Thyroid gland (tissue), 4 donors: ENCODE results near the gene C1orf35.

Experiments
- CTCF ChIP-seq, 6 experiments: fragments of 200-600 bp in 3 of 6; fragments of 450-650 bp in 3 of 6; sonication (generic) in 3 of 6; IDR thresholded peaks; one replicate each; pipeline ENCODE4 v1.5.1; 2016 to 2019; ENCODE audit warnings: antibody characterized with exemption in 6 of 6, mild to moderate bottlenecking in 2 of 6, inconsistent platforms in 1 of 6, moderate library complexity in 1 of 6
- POLR2A ChIP-seq, 2 donors: fragments of 450-650 bp; IDR thresholded peaks; one replicate each; pipeline ENCODE4 v1.6.1; 2017; ENCODE audit warnings: antibody characterized with exemption in 2 of 2, mild to moderate bottlenecking in 2 of 2, moderate library complexity in 1 of 2

GRCh38 chr1:228094432-228095016 is 8.6 kb downstream of the C1orf35 start:
- TF ChIP-seq CTCF (IDR thresholded peaks at IDR 0.05) (no peak), POLR2A (IDR thresholded peaks at IDR 0.05) (no peak)
